Stimulated activated naive CD8-positive, alpha-beta T cell treated with anti-CD3 and anti-CD28 coated beads, Interleukin-15, amount 100 ng/mL, for 72 hours (primary cell): ENCODE data around the gene TFCP2L1.
A peak's percentile ranks its signal among the peaks of the same experiment; 100 is the strongest.
"Not testable (repeated sequence)": the region's sequence is repeated elsewhere in the genome, so short reads cannot be mapped to it uniquely, and the experiment has no call there.

Experiments used
- ATAC-seq: fragments of 150-1000 bp; cut with Tn5 transposase; 2 replicates; pipeline ENCODE4 v1.10.0; 2021; ENCODE audit warnings: mild to moderate bottlenecking, moderate library complexity
- DNase-seq, 2 donors: peaks; one replicate each; pipeline ENCODE4 v3.0.0; 2021 to 2022
- H3K27ac Mint-ChIP-seq, 2 donors: one replicate each; pipeline ENCODE4 v1.8.0; 2022; ENCODE audit warnings: mild to moderate bottlenecking in 2 of 2, mixed read lengths in 2 of 2, moderate library complexity in 2 of 2
- H3K27me3 Mint-ChIP-seq: one replicate; pipeline ENCODE4 v1.8.0; 2022; ENCODE audit warnings: mixed read lengths
- H3K4me1 Mint-ChIP-seq: one replicate; pipeline ENCODE4 v1.8.0; 2022; ENCODE audit warnings: mild to moderate bottlenecking, mixed read lengths
- H3K4me3 Mint-ChIP-seq, 2 donors: one replicate each; pipeline ENCODE4 v1.8.0; 2022; ENCODE audit warnings: mild to moderate bottlenecking in 2 of 2, mixed read lengths in 2 of 2, moderate library complexity in 1 of 2
- H3K9me3 Mint-ChIP-seq, 2 donors: one replicate each; pipeline ENCODE4 v1.8.0; 2022; ENCODE audit warnings: mixed read lengths in 2 of 2

The TFCP2L1 gene

GRCh38 chr2:121287146-121287798 is 2.3 kb upstream of the TFCP2L1 start:
- Mint-ChIP-seq H3K4me1 (peaks cover 6% of the 10 kb centered on the region), H3K27me3 (peaks cover 48% of the 10 kb centered on the region), H3K9me3 (no peaks in the 10 kb centered on the region), H3K4me3 (no peak overlapping the region), H3K27ac (peak overlapping the region in 1 of 2 donors; percentile 51)
- no peak for ATAC-seq
- no peak for DNase-seq

- DNase-seq = no peak
- ATAC-seq = no peak
- H3K27me3 Mint-ChIP-seq = peaks cover 53% of the 10 kb centered on the region
- no peaks in the 10 kb centered on the region for H3K9me3 Mint-ChIP-seq
- H3K4me1 Mint-ChIP-seq = peaks cover 6% of the 10 kb centered on the region
- no peak overlapping the region for H3K27ac Mint-ChIP-seq
- H3K4me3 Mint-ChIP-seq = no peak overlapping the region
These were observed 1.5 kb upstream of the TFCP2L1 start for GRCh38 chr2:121286506-121286905.

- H3K27me3 Mint-ChIP-seq = peaks cover 59% of the 10 kb centered on the region
These were observed 924 bp upstream of the TFCP2L1 start for GRCh38 chr2:121285926-121286325.

GRCh38 chr2:121283670-121284462 is 1.1 kb downstream of the TFCP2L1 start:
- H3K9me3 Mint-ChIP-seq = no peaks in the 10 kb centered on the region
- peak overlapping the region; percentile 51 to 75 for H3K4me3 Mint-ChIP-seq
- peaks cover 63% of the 10 kb centered on the region for H3K27me3 Mint-ChIP-seq
- peaks cover 6% of the 10 kb centered on the region for H3K4me1 Mint-ChIP-seq
- ATAC-seq = no peak
- H3K27ac Mint-ChIP-seq = no peak overlapping the region
- no peak for DNase-seq

More at GRCh38 chr2:121285926-121286325, 924 bp upstream of the TFCP2L1 start:
- Mint-ChIP-seq H3K4me3 (peak overlapping the region in 1 of 2 donors; percentile 64), H3K27ac (no peak overlapping the region), H3K4me1 (peaks cover 6% of the 10 kb centered on the region), H3K9me3 (no peaks in the 10 kb centered on the region)
- no peak for ATAC-seq
- no peak for DNase-seq

GRCh38 chr2:121282800-121283385 is 2.1 kb downstream of the TFCP2L1 start:
- Mint-ChIP-seq H3K27ac (no peak overlapping the region), H3K4me3 (no peak overlapping the region), H3K9me3 (no peaks in the 10 kb centered on the region), H3K4me1 (peaks cover 6% of the 10 kb centered on the region), H3K27me3 (peaks cover 63% of the 10 kb centered on the region)
- ATAC-seq (no peak), DNase-seq (no peak)

GRCh38 chr2:121281694-121282093 is 3.3 kb downstream of the TFCP2L1 start:
- no peak overlapping the region for H3K27ac Mint-ChIP-seq
- H3K9me3 Mint-ChIP-seq = no peaks in the 10 kb centered on the region
- DNase-seq (no peak), ATAC-seq (no peak)
- peaks cover 56% of the 10 kb centered on the region for H3K27me3 Mint-ChIP-seq
- H3K4me3 Mint-ChIP-seq = no peak overlapping the region
- peaks cover 6% of the 10 kb centered on the region for H3K4me1 Mint-ChIP-seq

- peaks cover 50% of the 10 kb centered on the region for H3K27me3 Mint-ChIP-seq
- H3K9me3 Mint-ChIP-seq = no peaks in the 10 kb centered on the region
- H3K4me3 Mint-ChIP-seq = no peak overlapping the region
- no peak overlapping the region for H3K27ac Mint-ChIP-seq
- peaks cover 6% of the 10 kb centered on the region for H3K4me1 Mint-ChIP-seq
- DNase-seq (no peak), ATAC-seq (no peak)
These were observed 3.9 kb downstream of the TFCP2L1 start for GRCh38 chr2:121281107-121281506.

- DNase-seq (no peak), ATAC-seq (no peak)
- H3K9me3 Mint-ChIP-seq = no peaks in the 10 kb centered on the region
- peak overlapping the region in 1 of 2 donors; percentile 34 for H3K27ac Mint-ChIP-seq
- peaks cover 39% of the 10 kb centered on the region for H3K27me3 Mint-ChIP-seq
- no peak overlapping the region for H3K4me3 Mint-ChIP-seq
- H3K4me1 Mint-ChIP-seq = peaks cover 6% of the 10 kb centered on the region
These were observed 5.4 kb downstream of the TFCP2L1 start for GRCh38 chr2:121279476-121280220.

GRCh38 chr2:121276341-121276740 is 8.7 kb downstream of the TFCP2L1 start:
- no peaks in the 10 kb centered on the region for H3K9me3 Mint-ChIP-seq
- H3K27me3 Mint-ChIP-seq = peaks cover 23% of the 10 kb centered on the region
- ATAC-seq = no peak
- no peak for DNase-seq
- H3K27ac Mint-ChIP-seq = no peak overlapping the region
- no peaks in the 10 kb centered on the region for H3K4me1 Mint-ChIP-seq
- H3K4me3 Mint-ChIP-seq = no peak overlapping the region

- Mint-ChIP-seq H3K27me3 (peaks cover 15% of the 10 kb centered on the region), H3K4me1 (no peaks in the 10 kb centered on the region), H3K9me3 (no peaks in the 10 kb centered on the region), H3K4me3 (no peak overlapping the region), H3K27ac (no peak overlapping the region)
- ATAC-seq (no peak), DNase-seq (no peak)
These were observed 11.9 kb downstream of the TFCP2L1 start for GRCh38 chr2:121273116-121273515.

GRCh38 chr2:121272596-121272995 is 12.4 kb downstream of the TFCP2L1 start:
- DNase-seq = no peak
- no peaks in the 10 kb centered on the region for H3K4me1 Mint-ChIP-seq
- ATAC-seq = no peak
- no peaks in the 10 kb centered on the region for H3K9me3 Mint-ChIP-seq
- no peak overlapping the region for H3K27ac Mint-ChIP-seq
- H3K27me3 Mint-ChIP-seq = peaks cover 15% of the 10 kb centered on the region
- H3K4me3 Mint-ChIP-seq = no peak overlapping the region

GRCh38 chr2:121269436-121269835 is 15.6 kb downstream of the TFCP2L1 start:
- H3K27me3 Mint-ChIP-seq = peaks cover 15% of the 10 kb centered on the region
- not testable (repeated sequence) for ATAC-seq, H3K4me1 Mint-ChIP-seq, H3K27ac Mint-ChIP-seq, DNase-seq, H3K9me3 Mint-ChIP-seq, H3K4me3 Mint-ChIP-seq

GRCh38 chr2:121266543-121267106 is 18.4 kb downstream of the TFCP2L1 start:
- DNase-seq (no peak), ATAC-seq (no peak)
- Mint-ChIP-seq H3K4me1 (no peaks in the 10 kb centered on the region), H3K27ac (no peak overlapping the region), H3K4me3 (no peak overlapping the region), H3K9me3 (no peaks in the 10 kb centered on the region), H3K27me3 (no peaks in the 10 kb centered on the region)

- H3K4me1 Mint-ChIP-seq = no peaks in the 10 kb centered on the region
- no peak for ATAC-seq
- H3K9me3 Mint-ChIP-seq = no peaks in the 10 kb centered on the region
These were observed 20.8 kb downstream of the TFCP2L1 start for GRCh38 chr2:121263996-121264715.

More at GRCh38 chr2:121263996-121264715, 20.8 kb downstream of the TFCP2L1 start:
- no peaks in the 10 kb centered on the region for H3K27me3 Mint-ChIP-seq
- no peak overlapping the region for H3K27ac Mint-ChIP-seq
- H3K4me3 Mint-ChIP-seq = no peak overlapping the region
- DNase-seq = no peak
